Measurements from ENCODE around the gene MRGPRD.

Gene MRGPRD

GRCh38 chr11:68973219-68973618, 7.6 kb downstream of the MRGPRD start:
- in situ Hi-C loops (cut with HindIII; ENCODE audit: low sequenced_read_pairs) = no loop called here

GRCh38 chr11:68970921-68971636, 9.7 kb downstream of the MRGPRD start:
- in situ Hi-C loops (cut with HindIII; ENCODE audit: low sequenced_read_pairs) = no loop called here

GRCh38 chr11:68969386-68969785, 11.4 kb downstream of the MRGPRD start:
- in situ Hi-C loops (cut with HindIII; ENCODE audit: low sequenced_read_pairs) = no loop called here

- in situ Hi-C loops (cut with HindIII; ENCODE audit: low sequenced_read_pairs) = no loop called here
These were observed 12.2 kb downstream of the MRGPRD start for GRCh38 chr11:68968306-68969250.

DNA sequence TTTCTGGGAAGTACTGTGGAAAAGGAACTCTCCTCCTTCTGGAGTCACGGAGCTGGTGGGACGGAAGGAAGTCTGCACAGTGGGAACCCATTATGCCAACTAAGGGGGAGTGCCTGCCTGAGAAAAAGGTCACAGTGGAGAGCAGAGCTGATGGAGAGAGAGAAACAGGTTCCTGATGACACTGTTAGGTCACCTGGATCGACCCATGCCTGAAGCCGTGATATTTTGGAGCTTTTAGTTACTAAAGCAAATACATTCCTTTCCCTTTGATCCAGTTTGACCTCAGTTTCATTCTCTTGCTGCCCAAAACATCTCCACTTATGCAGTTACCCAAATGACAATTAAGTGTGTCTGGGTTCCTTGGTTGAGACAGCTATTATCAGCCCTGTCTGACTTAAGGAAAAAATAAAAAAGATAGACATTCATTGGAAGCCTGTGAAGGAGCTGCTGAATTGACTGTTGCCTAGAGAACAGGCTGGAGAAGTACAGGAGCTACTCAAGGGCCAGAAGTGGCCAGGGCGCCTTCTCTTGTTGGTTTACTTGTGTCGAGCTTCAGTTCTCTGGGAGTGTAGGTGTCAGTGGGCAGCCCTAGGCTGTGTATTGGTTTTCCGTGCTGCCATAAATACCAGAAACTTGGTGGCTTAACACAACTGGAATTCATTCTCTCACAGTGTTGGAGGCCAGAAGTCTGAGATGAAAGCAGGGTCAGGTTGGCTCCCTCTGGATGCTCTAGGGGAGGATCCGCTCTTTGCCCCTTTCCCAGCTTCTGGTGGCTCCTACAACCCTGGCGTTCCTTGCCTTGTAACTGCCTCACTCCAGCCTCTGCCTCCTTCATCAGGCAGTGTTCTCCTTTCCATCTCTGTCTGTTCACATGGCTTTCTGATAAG, 13.6 kb downstream of the MRGPRD start:
- in situ Hi-C loops (cut with HindIII; ENCODE audit: low sequenced_read_pairs) = no loop called here

- in situ Hi-C loops (cut with HindIII; ENCODE audit: low sequenced_read_pairs) = no loop called here
These were observed 14.6 kb downstream of the MRGPRD start for GRCh38 chr11:68965901-68966853.

GRCh38 chr11:68963779-68964178, 17.0 kb downstream of the MRGPRD start:
- in situ Hi-C loops (cut with HindIII; ENCODE audit: low sequenced_read_pairs) = no loop called here

- in situ Hi-C loops (cut with HindIII; ENCODE audit: low sequenced_read_pairs) = no loop called here
These were observed 18.1 kb downstream of the MRGPRD start for GRCh38 chr11:68962527-68963250.

DNA sequence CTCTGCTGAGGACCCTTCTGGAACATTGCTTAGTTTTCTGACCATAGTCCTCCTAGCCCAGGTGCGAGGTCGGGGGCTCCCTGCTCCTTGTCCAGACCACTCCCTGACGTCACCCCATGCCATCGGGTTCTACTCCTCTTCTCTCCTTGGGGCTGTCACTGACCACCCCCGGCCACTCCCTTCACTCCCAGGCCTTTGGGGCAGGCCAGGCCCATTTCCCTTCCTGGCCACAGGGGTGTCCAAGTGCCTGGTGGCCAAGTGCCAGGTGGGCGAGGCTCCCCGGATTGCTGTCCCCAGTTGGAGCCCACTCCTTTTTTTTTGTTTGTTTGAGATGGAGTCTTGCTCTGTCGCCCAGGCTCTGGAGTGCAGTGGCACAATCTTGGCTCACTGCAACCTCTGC, 19.5 kb downstream of the MRGPRD start:
- in situ Hi-C loops (cut with HindIII; ENCODE audit: low sequenced_read_pairs) = no loop called here

DNA sequence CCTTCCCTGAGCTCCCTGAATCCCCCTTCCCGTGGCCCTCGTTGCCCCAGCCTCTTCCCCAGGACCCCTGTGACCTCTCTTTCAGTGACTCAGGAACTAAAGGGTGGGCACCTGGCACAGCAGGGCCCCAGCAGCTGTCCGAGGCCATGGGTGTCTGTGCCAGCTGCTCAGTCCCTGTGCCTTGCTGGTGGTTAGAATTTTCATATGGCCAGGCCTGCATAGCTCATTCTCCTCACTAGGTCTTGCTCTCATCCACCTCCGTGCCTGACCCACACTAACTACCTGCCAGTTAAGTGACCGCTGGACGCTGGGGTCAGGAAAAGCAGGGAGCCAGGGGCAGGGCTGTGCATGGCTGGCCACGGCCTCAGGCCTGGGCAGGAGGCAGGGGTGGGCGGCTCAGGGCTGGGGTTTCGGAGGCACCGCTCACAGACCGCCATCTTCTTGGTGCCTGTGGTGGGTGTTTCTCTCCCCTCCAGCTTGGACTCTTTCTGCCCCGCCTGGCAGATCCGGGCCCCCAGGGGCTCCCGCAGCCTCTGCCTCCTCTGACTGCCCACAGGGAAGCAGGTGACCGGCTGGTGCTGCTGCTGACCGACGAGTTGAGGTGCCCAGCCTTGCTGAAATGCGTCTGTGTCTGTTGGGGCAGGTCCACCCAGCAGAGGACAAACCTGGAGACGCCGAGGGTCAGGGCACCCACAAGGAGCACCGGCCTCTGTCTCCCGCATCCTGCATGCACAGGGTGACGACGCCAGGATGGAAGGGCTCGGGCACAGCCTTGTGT, 20.3 kb downstream of the MRGPRD start:
- in situ Hi-C loops (cut with HindIII; ENCODE audit: low sequenced_read_pairs) = no loop called here

GRCh38 chr11:68959465-68960293, 21.1 kb downstream of the MRGPRD start:
- in situ Hi-C loops (cut with HindIII; ENCODE audit: low sequenced_read_pairs) = no loop called here

DNA sequence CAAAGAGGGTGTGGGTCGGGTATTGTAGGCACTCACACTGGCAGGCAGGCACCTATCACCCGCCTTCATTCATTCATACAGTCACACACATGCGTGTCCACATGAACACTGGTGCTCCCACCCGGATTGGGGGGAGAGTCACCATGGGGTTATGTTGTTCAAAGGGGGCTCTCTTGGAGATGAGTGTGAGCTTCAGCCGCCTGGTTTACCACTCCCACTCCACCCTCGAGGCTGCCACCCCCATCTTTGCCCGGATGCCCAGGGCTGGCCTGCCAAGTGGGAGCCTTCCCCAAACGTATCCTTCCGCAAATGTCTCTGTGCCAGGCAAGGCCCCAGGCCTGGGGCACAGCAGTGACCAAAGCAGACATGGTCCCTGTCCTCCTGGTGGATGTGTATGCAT, 22.6 kb downstream of the MRGPRD start:
- in situ Hi-C loops (cut with HindIII; ENCODE audit: low sequenced_read_pairs) = no loop called here

GRCh38 chr11:68956547-68957254, 24.1 kb downstream of the MRGPRD start:
- in situ Hi-C loops (cut with HindIII; ENCODE audit: low sequenced_read_pairs) = no loop called here

- in situ Hi-C loops (cut with HindIII; ENCODE audit: low sequenced_read_pairs) = no loop called here
These were observed 24.6 kb downstream of the MRGPRD start for GRCh38 chr11:68956142-68956541.

DNA sequence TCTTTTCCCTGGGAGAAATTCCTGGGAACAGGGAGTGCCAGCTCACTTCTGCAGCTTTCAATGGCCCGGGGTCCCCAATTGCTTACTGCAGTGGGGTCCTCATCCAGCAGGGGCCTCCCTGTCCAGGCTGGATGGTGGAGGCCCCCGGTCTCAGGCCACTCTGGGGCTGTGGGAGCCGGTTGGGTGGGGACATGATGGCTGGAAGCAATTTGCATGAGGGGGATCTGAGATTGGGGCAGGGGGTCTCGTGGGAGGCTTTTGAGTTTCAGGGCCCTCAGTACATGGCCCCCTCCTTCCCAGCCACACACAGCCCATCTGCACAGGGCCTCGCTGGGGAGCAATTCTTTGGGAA, 25.2 kb downstream of the MRGPRD start:
- in situ Hi-C loops (cut with HindIII; ENCODE audit: low sequenced_read_pairs) = no loop called here

GRCh38 chr11:68954836-68955606, 25.8 kb downstream of the MRGPRD start:
- in situ Hi-C loops (cut with HindIII; ENCODE audit: low sequenced_read_pairs) = no loop called here

All from endothelial cell of hepatic sinusoid (primary cell).